HG02852 (cell line): ENCODE data around the gene SIRPD.
"Not testable (repeated sequence)": the region's sequence is repeated elsewhere in the genome, so short reads cannot be mapped to it uniquely, and the experiment has no call there.

Experiments used
- ATAC-seq: cut with Tn5 transposase; IDR thresholded peaks from one replicate; pipeline ENCODE4 v1.9.1; 2021; ENCODE audit warnings: mild to moderate bottlenecking, moderate library complexity; ENCODE audit not compliant: unreplicated experiment

Gene SIRPD

DNA sequence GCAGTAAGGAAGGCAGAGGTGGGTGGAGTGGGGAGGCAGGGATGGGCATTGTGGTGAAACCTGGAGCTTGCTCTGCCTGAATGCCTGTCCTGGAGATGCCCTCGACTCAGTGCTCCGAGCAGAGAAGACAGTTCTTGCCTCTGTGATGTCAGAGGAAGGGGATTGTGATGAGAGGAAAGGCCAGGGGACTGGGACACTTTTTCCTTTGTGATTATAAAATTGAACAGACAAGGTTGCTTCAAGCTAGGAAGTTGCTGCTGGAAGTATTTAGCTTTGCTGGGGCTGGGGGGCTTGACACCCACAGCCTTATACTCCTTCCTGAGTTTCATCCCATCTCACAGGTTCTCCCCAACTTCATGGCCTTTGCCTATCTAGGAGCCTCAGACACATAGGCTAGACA, at the start of gene SIRPD:
SIRPD (minus strand) TSS at position 101 of the 400 bp plus-strand sequence; CDS start at position 49, 52 bp downstream.
- ATAC-seq = no peak

- no peak for ATAC-seq
These were observed 43.2 kb upstream of the SIRPD start for GRCh38 chr20:1600736-1601135.

- no peak for ATAC-seq
These were observed 37.8 kb upstream of the SIRPD start for GRCh38 chr20:1595333-1595732.

GRCh38 chr20:1588533-1589460, 31.3 kb upstream of the SIRPD start:
- no peak for ATAC-seq

DNA sequence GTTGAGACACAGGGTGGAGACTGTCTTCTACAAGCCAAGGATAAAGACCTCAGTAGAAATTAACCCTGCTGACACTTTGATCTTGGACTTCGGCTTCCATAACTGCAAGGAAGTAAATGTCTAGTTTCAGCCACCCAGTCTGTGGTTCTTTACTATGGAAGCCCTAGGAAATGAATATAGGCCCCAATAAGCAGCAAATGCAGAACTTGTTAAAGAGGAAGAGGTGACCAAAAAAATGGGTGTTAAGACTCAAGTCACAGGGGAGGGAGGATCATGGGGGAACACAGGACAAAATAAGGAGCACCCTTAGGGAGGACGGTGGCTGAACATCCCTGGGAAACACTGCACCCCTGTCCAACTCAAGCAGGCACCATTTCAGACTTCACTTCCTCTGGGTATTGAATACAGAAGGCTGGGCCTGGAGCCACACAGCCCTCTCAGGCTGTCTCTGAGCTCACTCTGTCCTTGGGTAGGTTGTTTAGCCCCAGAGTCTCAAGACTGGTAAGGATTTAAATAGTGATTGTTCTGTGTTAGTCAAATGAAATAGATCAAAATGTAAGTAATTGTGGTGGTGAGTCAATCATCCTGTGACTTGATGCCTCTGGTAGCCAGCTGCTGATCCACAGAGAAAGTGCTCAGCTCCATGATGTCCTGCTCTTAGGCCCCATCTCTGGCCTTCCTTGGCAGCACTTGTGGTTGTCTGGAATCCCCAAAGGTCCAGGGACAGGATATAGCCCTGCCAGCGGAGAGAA, 30.5 kb upstream of the SIRPD start:
- no peak for ATAC-seq

- no peak for ATAC-seq
These were observed 22.0 kb upstream of the SIRPD start for GRCh38 chr20:1579488-1579887.

DNA sequence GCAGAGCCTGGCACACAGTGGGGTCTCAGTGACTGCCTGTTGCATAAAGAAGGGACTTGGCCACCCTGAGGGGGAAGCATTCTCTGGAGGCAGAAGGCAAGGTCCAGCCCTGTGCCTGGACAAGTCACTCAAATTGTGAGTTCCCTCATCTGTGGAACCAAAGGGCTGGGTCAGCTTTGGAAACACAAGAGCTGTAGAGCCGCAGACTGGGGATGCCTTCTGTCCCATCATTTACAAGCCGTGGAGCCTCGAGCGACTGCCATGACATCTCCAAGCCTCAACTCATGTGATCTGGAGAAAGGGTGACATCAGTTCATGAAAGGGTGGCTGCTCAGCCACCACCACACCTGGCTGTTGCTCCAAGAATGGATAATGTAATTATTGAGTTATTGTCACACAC, 20.4 kb upstream of the SIRPD start:
- ATAC-seq = no peak

DNA sequence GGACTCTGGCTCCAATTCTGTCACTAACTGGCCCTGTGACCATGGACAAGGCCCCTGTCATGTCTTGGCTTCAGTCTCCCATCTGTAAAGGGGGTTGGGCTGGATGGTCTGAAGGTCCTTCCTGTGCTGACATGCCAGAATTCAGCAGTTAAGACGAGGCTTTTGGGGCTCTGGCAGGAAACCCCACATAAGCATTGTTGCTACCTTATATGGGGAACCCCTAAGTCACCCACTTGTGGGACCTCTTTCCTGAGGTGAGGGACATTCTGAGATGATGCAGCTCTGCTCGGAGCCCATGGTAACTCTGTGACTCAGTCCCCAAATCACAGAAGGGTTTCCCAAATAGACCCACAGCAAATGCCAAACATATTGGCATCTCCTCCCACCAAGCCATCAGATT, 19.8 kb upstream of the SIRPD start:
- ATAC-seq = not testable (repeated sequence)

DNA sequence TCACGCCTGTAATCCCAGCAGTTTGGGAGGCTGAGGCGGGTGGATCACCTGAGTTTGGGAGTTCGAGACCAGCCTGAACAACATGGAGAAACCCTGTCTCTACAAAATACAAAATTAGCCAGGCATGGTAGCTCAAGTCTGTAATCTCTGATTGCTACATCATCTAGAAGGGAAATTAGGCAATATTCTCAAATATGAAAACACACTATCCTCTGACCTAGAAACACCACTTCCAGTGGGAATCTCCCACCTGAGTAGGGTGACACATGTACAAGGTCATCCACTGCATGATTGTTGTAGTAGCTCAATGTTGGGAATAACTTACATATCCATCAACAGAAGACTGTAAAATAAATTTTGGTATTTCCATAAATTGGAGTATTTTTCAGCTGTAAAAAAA, 19.1 kb upstream of the SIRPD start:
- no peak for ATAC-seq

DNA sequence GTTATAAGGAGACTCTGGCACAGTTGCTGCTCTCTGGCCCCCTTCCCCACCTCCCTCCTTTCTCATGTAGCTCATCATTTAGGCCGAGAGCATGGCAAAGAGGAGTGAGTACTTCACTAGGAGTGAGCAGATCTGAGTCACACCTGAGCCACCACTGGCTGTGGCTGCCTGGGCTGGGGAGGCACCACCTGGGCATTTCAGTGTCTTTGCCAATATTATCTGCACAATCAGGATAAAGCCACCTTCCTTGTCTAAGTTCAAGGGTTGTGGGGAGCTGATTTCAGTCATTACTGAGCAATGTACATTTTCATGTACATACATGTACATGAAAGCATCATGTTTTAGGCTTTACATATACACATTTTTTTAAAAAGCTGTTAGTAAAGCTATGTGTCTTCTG, 18.5 kb upstream of the SIRPD start:
- not testable (repeated sequence) for ATAC-seq

DNA sequence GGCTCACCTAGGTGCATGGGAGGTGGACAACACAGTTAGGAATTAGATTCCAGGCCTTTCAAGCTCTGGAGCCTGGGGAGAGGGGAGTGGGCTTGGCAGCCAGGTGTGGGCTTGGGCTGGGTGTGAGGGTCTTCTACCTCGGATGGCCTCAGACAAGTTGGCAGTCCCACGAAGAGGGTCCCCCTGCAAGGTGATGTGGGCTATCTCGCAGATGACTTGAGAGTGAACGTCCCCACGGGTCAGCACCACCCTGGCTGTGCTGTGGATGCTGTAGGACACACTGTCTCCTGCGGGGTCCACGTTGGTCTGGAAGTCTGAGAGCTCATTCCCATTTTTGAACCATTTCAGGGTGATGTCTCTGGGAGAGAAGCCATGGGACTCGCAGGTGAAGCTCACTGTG, 14.1 kb upstream of the SIRPD start:
- ATAC-seq = not testable (repeated sequence)

GRCh38 chr20:1569415-1569881, 11.9 kb upstream of the SIRPD start:
- no peak for ATAC-seq

- no peak for ATAC-seq
These were observed 10.6 kb upstream of the SIRPD start for GRCh38 chr20:1568163-1568490.

DNA sequence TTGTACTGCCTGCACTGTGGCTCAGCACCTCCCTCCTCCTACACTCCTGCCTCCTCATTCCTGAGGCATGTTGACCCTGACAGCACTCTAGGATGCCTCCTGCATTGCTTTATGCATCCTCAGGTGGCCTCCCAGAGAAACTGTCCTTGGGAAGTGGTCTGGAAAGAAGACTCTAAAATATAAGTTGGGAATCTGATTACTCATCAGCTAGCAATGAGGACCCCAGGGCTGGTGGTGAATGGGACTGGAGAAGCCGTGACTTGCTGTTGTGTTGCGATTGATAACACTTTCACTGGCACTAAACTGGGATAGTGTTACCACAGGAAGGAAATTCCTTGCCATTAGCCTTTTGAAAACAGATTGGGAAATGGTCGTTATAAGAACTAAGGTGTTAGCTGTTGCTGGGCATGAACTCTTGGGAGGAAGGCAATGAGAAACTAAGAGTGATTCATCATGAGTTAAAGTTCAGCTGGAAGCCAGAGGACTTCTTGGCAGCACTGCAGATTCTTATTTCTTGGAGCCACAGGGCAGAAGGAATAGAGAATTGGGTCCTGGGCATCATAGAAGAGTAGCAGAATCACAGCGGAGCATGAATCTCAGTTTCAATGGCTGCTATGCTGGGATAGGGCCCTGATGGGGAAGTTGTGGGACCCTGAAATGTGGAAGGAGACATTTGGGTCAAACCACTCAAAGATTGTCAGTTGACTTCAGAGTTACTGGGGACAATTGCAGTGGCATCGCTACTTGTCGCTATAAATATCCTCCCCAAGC, 10.1 kb upstream of the SIRPD start:
- ATAC-seq = no peak

DNA sequence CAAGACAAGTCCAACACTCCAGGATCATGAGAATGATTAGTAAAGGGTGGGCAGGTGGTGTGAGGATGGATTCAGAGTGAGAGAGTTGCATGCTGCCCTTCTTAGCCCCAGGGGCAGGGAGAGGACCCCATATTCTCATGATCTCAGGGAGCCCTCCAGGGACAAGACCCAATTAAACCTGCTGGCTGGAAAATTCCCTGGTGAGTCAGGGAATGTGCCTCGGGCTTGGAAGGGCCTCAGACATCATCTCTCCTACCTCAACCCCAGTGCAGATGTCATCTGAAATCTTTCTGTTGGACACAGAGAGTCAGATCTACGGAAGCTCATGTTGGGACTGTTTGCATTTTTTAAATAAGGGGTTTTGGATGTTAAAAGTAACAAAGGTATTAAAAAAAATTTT, 9.2 kb upstream of the SIRPD start:
- no peak for ATAC-seq

DNA sequence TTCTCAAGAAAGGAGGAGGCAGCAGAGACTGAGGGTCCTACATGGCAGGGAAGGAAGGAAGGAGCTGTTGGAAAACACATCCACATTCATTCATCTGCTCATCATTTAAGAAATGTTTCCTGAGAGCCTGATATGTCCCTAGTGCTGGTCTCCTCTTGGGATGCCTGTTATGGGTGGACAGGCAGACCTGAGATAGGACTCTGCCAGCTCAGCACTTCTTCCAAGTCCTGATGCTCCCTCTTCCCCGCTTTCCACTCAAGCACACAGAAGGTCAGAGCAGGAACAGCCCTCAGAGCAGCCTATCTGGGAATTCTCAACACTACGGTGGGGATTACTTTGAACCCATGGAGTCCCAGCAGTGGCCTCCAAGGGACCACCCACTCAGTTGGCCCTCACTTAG, 8.0 kb upstream of the SIRPD start:
- no peak for ATAC-seq

DNA sequence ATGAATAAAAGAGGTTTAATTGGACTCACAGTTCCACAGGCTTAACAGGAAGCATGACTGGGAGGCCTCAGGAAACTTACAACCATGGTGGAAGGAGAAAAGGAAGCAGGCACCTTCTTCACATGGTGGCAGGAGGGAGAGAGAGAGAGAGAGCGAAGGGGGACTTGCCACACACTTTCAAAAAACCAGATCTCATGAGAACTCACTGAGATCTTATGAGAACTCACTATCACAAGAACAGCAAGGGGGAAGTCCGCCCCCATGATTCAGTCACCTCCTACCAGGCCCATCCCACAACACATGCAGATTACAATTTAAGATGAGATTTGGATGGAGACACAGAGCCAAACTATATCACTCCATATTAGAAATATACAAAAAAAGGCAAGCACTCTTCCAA, 6.1 kb upstream of the SIRPD start:
- ATAC-seq = no peak

- no peak for ATAC-seq
These were observed 5.1 kb upstream of the SIRPD start for GRCh38 chr20:1562622-1563021.

GRCh38 chr20:1561350-1561749, 3.8 kb upstream of the SIRPD start:
- no peak for ATAC-seq

- ATAC-seq = no peak
These were observed 1.6 kb downstream of the SIRPD start for GRCh38 chr20:1555952-1556351.

DNA sequence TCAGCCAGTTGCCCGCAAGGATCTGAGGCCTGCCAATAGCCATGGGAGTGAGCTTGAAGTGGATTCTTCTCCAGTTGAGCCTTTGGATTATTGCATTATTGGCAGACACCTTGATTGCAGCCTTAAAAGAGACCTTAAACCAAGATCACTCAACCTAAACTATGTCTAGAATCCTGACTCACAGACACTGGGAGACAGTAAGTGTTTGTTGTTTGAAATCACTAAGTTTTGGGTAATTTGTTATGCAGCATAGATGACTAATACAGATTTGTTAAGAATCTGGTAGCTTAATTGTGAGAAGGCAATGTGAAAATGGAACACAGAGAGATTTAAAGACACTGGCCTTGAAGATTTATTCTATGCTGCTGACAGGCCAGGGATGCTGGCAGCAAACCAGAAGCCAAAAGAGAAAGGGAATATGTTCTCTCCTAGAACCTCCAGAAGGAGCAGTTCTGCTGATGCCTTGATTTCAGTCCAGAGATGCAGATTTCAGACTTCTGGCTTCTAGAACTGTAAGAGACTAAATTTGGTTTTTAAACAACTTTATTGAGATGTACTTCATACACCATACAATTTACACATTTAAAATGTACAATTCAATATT, 17.6 kb downstream of the SIRPD start:
- no peak for ATAC-seq
